GM12878 (cell line): ENCODE data around the gene PCDHGC5. TPM values are rescaled to one million over a fixed set of nuclear protein-coding genes. Genes with fewer than 3 reads are reported as not detected.

Source experiments
- ATAC-seq: fragments of 200-7000 bp; cut with Tn5 transposase; 3 replicates; pipeline ENCODE4 v1.9.1; 2020; ENCODE audit warnings: mild to moderate bottlenecking, moderate library complexity
- BruUV-seq: library from RNA; stranded (reverse); fragments of 400-500 nt; replicated peaks from 2 replicates; lab custom pipeline; 2021; lab: Mats Ljungman, UMichigan
- CTCF ChIA-PET: fragments of 300-600 bp; sonication (Branson Sonifier 250); formaldehyde crosslinking; extraction: SDS; loops from one replicate; lab custom pipeline; 2021; ENCODE audit warnings: inconsistent platforms; lab: Yijun Ruan, JAX
- POLR2A ChIA-PET: fragments of 350-600 bp; formaldehyde crosslinking; extraction: SDS; loops from one replicate; lab custom pipeline; 2021; ENCODE audit warnings: inconsistent platforms; lab: Charles Lee
- RAD21 ChIA-PET: fragments of 300-600 bp; sonication (Branson Sonifier 250); formaldehyde crosslinking; loops from one replicate; lab custom pipeline; 2023; ENCODE audit warnings: antibody characterized with exemption; ENCODE audit not compliant: unreplicated experiment; lab: Charles Lee
- SMC1A ChIA-PET: fragments of 300-600 bp; sonication (Branson Sonifier 250); formaldehyde crosslinking; loops from one replicate; lab custom pipeline; 2023; ENCODE audit not compliant: unreplicated experiment, uncharacterized antibody; lab: Charles Lee
- DNase-seq: peaks from one replicate; pipeline ENCODE4 v3.0.0-alpha.2; 2011; ENCODE audit warnings: low read depth, low spot score
- FAIRE-seq: peaks from 3 replicates; lab custom pipeline; 2011; peaks lifted over from hg19 to GRCh38; lab: Jason Lieb, UNC
- H2AFZ ChIP-seq: 2 replicates; pipeline ENCODE4 v1.6.0; 2011; ENCODE audit warnings: low read depth, low read length, control low read depth; ENCODE audit not compliant: control insufficient read depth
- H3K27ac ChIP-seq: 2 replicates; pipeline ENCODE4 v1.5.1; 2011; ENCODE audit warnings: control low read depth; ENCODE audit not compliant: control insufficient read depth, insufficient read depth
- H3K27me3 ChIP-seq, 2 experiments: replicated peaks in 1 of 2; 2 replicates each; pipeline versions ENCODE4 v1.6.0 to v1.6.1; 2011; ENCODE audit warnings: low read length in 1 of 2; ENCODE audit not compliant: control insufficient read depth in 2 of 2, insufficient read depth in 2 of 2
- H3K36me3 ChIP-seq, 2 experiments: 2 replicates each; pipeline ENCODE4 v1.5.1; 2011; ENCODE audit warnings: low read length in 1 of 2; ENCODE audit not compliant: control insufficient read depth in 2 of 2, insufficient read depth in 2 of 2
- H3K4me1 ChIP-seq: 2 replicates; pipeline ENCODE4 v1.6.1; 2011; ENCODE audit warnings: mild to moderate bottlenecking, low read length, moderate library complexity, mixed read lengths; ENCODE audit not compliant: control insufficient read depth, insufficient read depth
- H3K4me2 ChIP-seq: 2 replicates; pipeline ENCODE4 v1.6.0; 2011; ENCODE audit warnings: control low read depth; ENCODE audit not compliant: control insufficient read depth, insufficient read depth
- H3K4me3 ChIP-seq: fragments of 200-600 bp; sonication (generic); 2 replicates; pipeline ENCODE4 v1.5.1; 2016
- H3K79me2 ChIP-seq: 2 replicates; pipeline ENCODE4 v1.6.0; 2011; ENCODE audit warnings: low read length; ENCODE audit not compliant: control insufficient read depth, insufficient read depth
- H3K9ac ChIP-seq: 2 replicates; pipeline ENCODE4 v1.8.0; 2011; ENCODE audit warnings: low read length, control low read depth, mixed read lengths; ENCODE audit not compliant: control insufficient read depth, insufficient read depth
- H3K9me3 ChIP-seq: replicated peaks from 3 replicates; pipeline ENCODE4 v1.5.1; 2011; ENCODE audit warnings: mild to moderate bottlenecking, low read length; ENCODE audit not compliant: control insufficient read depth, insufficient read depth
- H4K20me1 ChIP-seq: 2 replicates; pipeline ENCODE4 v1.6.0; 2011; ENCODE audit not compliant: control insufficient read depth, insufficient read depth
- EGR1 ChIP-seq, 2 experiments: IDR thresholded peaks; 1 replicate in 1 of 2; 2 replicates in 1 of 2; pipeline ENCODE4 v1.6.1; 2011 to 2012; ENCODE audit warnings: low read depth in 2 of 2, low read length in 2 of 2, borderline replicate concordance in 1 of 2, mild to moderate bottlenecking in 1 of 2, moderate library complexity in 1 of 2
- NFXL1 ChIP-seq: fragments of 450-650 bp; IDR thresholded peaks from 2 replicates; pipeline ENCODE4 v1.6.1; 2017; ENCODE audit warnings: antibody characterized with exemption, mild to moderate bottlenecking, borderline replicate concordance
- WGBS: methylation state at CpG from one replicate; pipeline ENCODE4 v1.1.6; 2016; ENCODE audit warnings: low lambda C conversion rate; ENCODE audit not compliant: insufficient replicate concordance, insufficient coverage; ENCODE audit errors: missing lambda C conversion rate; 5-methylcytosine and 5-hydroxymethylcytosine counted together
- in situ Hi-C: fragments of 300-500 bp; cut with MboI; formaldehyde crosslinking; loops from 9 replicates; pipeline ENCODE4 v1.14.3; 2018; ENCODE audit warnings: mixed read lengths
- intact Hi-C: fragments of 100-400 bp; cut with micrococcal nuclease; formaldehyde crosslinking; loops from one replicate; pipeline ENCODE4 v1.14.2; 2022; ENCODE audit not compliant: unreplicated experiment
- polyA plus RNA-seq, 11 experiments: library from polyadenylated mRNA; depleted of rRNA in 4 of 11; unstranded in 6 of 11; stranded (reverse) in 5 of 11; fragments of >200 nt; fragmentation: Nextera tagmentation in 4 of 11; fragmentation: Illumina TruSeq in 1 of 11; extraction: Ambion mirVana in 4 of 11; extraction: Trizol in 1 of 11; gene quantifications; 1 replicate in 1 of 11; 2 replicates in 10 of 11; pipeline versions ENCODE4 v1.2.1 to v1.2.3, GENCODE V29; 2011 to 2016; ENCODE audit warnings: inconsistent platforms in 2 of 11, missing spikeins in 2 of 11, low read depth in 1 of 11
- total RNA-seq, 4 experiments: library from RNA; depleted of rRNA in 3 of 4; stranded (reverse); fragments of >200 nt in 3 of 4; fragmentation: Illumina TruSeq in 1 of 4; extraction: Trizol in 1 of 4; gene quantifications; 2 replicates each; pipeline versions ENCODE4 v1.2.1 to v1.2.3, GENCODE V29; 2013 to 2021

Gene PCDHGC5
- total and polyA plus RNA-seq, 10 of the 15 experiments (the other 5 are each of a cell fraction or from before 2014, with no cell fraction given): 0.05 to 0.87 (median 0.18) TPM; not detected in 2

DNA sequence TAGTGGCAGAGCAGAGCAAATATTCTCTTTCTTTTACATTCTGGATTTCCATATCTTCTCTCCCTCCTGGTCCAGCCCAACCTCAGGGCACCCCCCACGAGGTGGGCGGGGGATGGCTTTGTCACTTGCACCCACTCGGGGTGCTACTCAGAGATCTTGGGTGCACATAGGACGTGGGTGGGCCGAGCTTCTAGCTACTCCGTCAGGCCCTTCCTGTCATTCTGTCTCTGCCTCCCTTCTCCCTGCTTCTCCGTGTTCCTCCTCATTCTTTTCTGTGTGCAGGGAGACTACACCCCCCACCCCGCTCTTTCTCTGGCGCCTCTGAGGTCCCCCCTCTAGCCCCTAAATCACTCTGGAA is 19.5 kb downstream of the PCDHGC5 start:
- TF ChIP-seq EGR1 (IDR thresholded peaks at IDR 0.05; ENCODE audit: borderline replicate concordance in 1 of 2, low read depth in 2 of 2, low read length in 2 of 2): peak in 1 of 2 experiments; percentile 63; a peak in 2 of 3 replicates
- TF ChIP-seq NFXL1: no peak
- Histone ChIP-seq H3K79me2 (peaks cover 15% of the 10 kb centered on the region), H4K20me1 (no peaks in the 10 kb centered on the region), H2AFZ (peak overlapping the region; percentile 16; the same call in 1 of the 2 replicates), H3K36me3 (peaks cover 0 to 4% of the 10 kb centered on the region in 2 experiments; a peak in 1 of 4 replicates), H3K9me3 (no peaks in the 10 kb centered on the region), H3K4me2 (peak overlapping the region; percentile 78), H3K4me1 (peaks cover 76% of the 10 kb centered on the region), H3K4me3 (peak overlapping the region; percentile 65), H3K27ac (peak overlapping the region; percentile 90), H3K9ac (peak overlapping the region; percentile 38), H3K27me3 (no peaks in the 10 kb centered on the region)
- intact Hi-C loops (no loop called here), in situ Hi-C loops (no loop called here)
- FAIRE-seq (no peak), DNase-seq (no peak), ATAC-seq (peak; percentile 2; the same call in 2 of the 3 replicates)
- BruUV-seq: no TSS peak
- ChIA-PET POLR2A (interaction anchor here (1.2 to 2.0 kb wide), 3 partner anchors 26 to 111 kb away, joined by 3 to 5 read pairs (median 4); partner anchors contain the start of gene DIAPH1), CTCF (interaction anchor here (0.9 to 11.9 kb wide), 13 partner anchors 15 to 188 kb away, joined by 3 to 213 read pairs (median 15); partner anchors contain the start of genes DIAPH1, HDAC3, PCDHGA10 and PCDHGA11), SMC1A (interaction anchor here (1.2 to 10.8 kb wide), 12 partner anchors 8 to 139 kb away, joined by 3 to 176 read pairs (median 8); partner anchors contain the start of genes PCDHGA11, PCDHGA12, PCDHGB3 and PCDHGC3), RAD21 (interaction anchor here (0.8 to 11.6 kb wide), 13 partner anchors 15 to 128 kb away, joined by 3 to 109 read pairs (median 6); partner anchors contain the start of genes HDAC3, PCDHGA10, PCDHGA11 and PCDHGA12)
- WGBS: 1% methylated on average over 9 of the region's 9 CpGs
